ENCODE results near the gene MIDN. TPM values are rescaled to one million over a fixed set of nuclear protein-coding genes. Genes with fewer than 3 reads are reported as not detected.

MIDN gene
- total RNA-seq, 1 experiment from 2014 or later = 286 TPM

- Histone ChIP-seq H3K79me2 (ENCODE audit: insufficient read depth, low read length) (peaks cover 2% of the 10 kb centered on the region; the same call in 1 of the 2 replicates), H3K9me3 (ENCODE audit: control insufficient read depth, low read depth, low read length) (no peaks in the 10 kb centered on the region), H3K14ac (ENCODE audit: insufficient read depth, low read length) (no peak overlapping the region; the same call in 1 of the 2 replicates), H3K9ac (ENCODE audit: extremely low read depth, insufficient read length, low read length) (no peak overlapping the region), H2BK15ac (ENCODE audit: low read depth, low read length) (no peak overlapping the region), H3K4me1 (ENCODE audit: insufficient read depth, low read length) (no peaks in the 10 kb centered on the region), H3K23me2 (ENCODE audit: insufficient read length, low read depth, low read length, poor library complexity, severe bottlenecking) (peaks cover 4% of the 10 kb centered on the region), H4K5ac (ENCODE audit: insufficient read length, low read depth, low read length) (no peak overlapping the region), H4K8ac (replicated peaks; ENCODE audit: insufficient read length, low read depth, low read length) (no peak overlapping the region), H2BK120ac (ENCODE audit: low read depth, low read length, poor library complexity, severe bottlenecking) (no peak overlapping the region), H2BK5ac (ENCODE audit: insufficient read length, low read length) (no peak overlapping the region), H3K18ac (ENCODE audit: insufficient read length, low read depth, low read length) (no peak overlapping the region), H3K27ac (ENCODE audit: insufficient read length, low read depth, low read length) (no peak overlapping the region), H4K20me1 (ENCODE audit: control insufficient read depth, insufficient read depth, insufficient read length) (no peaks in the 10 kb centered on the region), H4K91ac (ENCODE audit: insufficient read length, low read depth, low read length) (no peak overlapping the region), H3K4me2 (ENCODE audit: insufficient read depth, insufficient read length, low read length) (no peak overlapping the region), H3K56ac (ENCODE audit: insufficient read length, low read depth, low read length) (peak overlapping the region; percentile 37), H2AFZ (ENCODE audit: low read length) (no peak overlapping the region), H3T11ph (ENCODE audit: low read length) (no peak overlapping the region), H3K79me1 (ENCODE audit: insufficient read depth, low read depth, low read length, poor library complexity, severe bottlenecking) (no peaks in the 10 kb centered on the region), H2AK5ac (ENCODE audit: insufficient read length, low read length) (no peak overlapping the region), H3K27me3 (ENCODE audit: insufficient read depth, low read length) (no peaks in the 10 kb centered on the region), H3K23ac (ENCODE audit: insufficient read length, low read depth, low read length) (peak overlapping the region; percentile 1), H2BK12ac (ENCODE audit: insufficient read length, low read depth, low read length) (no peak overlapping the region), H2BK20ac (ENCODE audit: low read depth, low read length, poor library complexity, severe bottlenecking) (no peak overlapping the region), H3K4ac (ENCODE audit: low read depth, low read length) (no peak overlapping the region)
- peaks cover 6 to 20% of the 10 kb centered on the region in 2 experiments for H3K4me1 Mint-ChIP-seq
- TF ChIP-seq, protein P1, sequence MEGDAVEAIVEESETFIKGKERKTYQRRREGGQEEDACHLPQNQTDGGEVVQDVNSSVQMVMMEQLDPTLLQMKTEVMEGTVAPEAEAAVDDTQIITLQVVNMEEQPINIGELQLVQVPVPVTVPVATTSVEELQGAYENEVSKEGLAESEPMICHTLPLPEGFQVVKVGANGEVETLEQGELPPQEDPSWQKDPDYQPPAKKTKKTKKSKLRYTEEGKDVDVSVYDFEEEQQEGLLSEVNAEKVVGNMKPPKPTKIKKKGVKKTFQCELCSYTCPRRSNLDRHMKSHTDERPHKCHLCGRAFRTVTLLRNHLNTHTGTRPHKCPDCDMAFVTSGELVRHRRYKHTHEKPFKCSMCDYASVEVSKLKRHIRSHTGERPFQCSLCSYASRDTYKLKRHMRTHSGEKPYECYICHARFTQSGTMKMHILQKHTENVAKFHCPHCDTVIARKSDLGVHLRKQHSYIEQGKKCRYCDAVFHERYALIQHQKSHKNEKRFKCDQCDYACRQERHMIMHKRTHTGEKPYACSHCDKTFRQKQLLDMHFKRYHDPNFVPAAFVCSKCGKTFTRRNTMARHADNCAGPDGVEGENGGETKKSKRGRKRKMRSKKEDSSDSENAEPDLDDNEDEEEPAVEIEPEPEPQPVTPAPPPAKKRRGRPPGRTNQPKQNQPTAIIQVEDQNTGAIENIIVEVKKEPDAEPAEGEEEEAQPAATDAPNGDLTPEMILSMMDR (conservative IDR thresholded peaks at IDR 0.05) = no peak
- no peak overlapping the region for H3K27ac Mint-ChIP-seq
- peaks cover 13% of the 10 kb centered on the region for H3K27me3 Mint-ChIP-seq (ENCODE audit: low read depth)
- WGBS (ENCODE audit: extremely low coverage, insufficient read length, low lambda C conversion rate) = no CpG with 5 or more reads among the region's 41 CpGs
- H3K36me3 Mint-ChIP-seq (ENCODE audit: insufficient read depth in 1 of 3, low read depth in 3 of 3) = no peaks in the 10 kb centered on the region
- 0 out of 5 replicates have a peak overlapping the region, but pooled peaks of 1 of the 2 experiments have one; percentile 5 for H3K4me3 Mint-ChIP-seq
- no peaks in the 10 kb centered on the region for H3K9me3 Mint-ChIP-seq
- DNase-seq = no peak
Observed at GRCh38 chr19:1288833-1289685, 40.7 kb downstream of the MIDN start.

Measured in H9 (cell line).